SK-N-SH (cell line): Measurements from ENCODE around the gene EN1. TPM values are rescaled to one million over a fixed set of nuclear protein-coding genes. Genes with fewer than 3 reads are reported as not detected.

Source experiments
- CTCF ChIA-PET: fragments of 300-600, 350-600 bp; formaldehyde crosslinking; extraction: SDS; loops from one replicate; lab custom pipeline; 2021; lab: Yijun Ruan, JAX
- POLR2A ChIA-PET: fragments of 350-600 bp; sonication (Branson Sonifier 250); formaldehyde crosslinking; extraction: SDS; loops from one replicate; lab custom pipeline; 2020; ENCODE audit warnings: antibody characterized with exemption, inconsistent platforms; lab: Yijun Ruan, JAX
- DNase-seq: peaks from one replicate; pipeline ENCODE4 v3.0.0; 2012
- H2AFZ ChIP-seq: fragments of 200-600 bp; sonication (generic); 2 replicates; pipeline ENCODE4 v1.8.1; 2016; ENCODE audit warnings: antibody characterized with exemption, mild to moderate bottlenecking, low read depth
- H3F3A ChIP-seq: fragments of 200-600 bp; sonication (generic); replicated peaks from 2 replicates; pipeline ENCODE3; 2016; ENCODE audit warnings: antibody characterized with exemption, mild to moderate bottlenecking; ENCODE audit not compliant: insufficient read depth
- H3K27ac ChIP-seq, 2 experiments: fragments of 200-500 bp in 1 of 2; fragments of 200-600 bp in 1 of 2; sonication (Bioruptor generic) in 1 of 2; sonication (generic), shearing (Covaris generic) in 1 of 2; 2 replicates each; pipeline versions ENCODE4 v1.5.1 to v1.6.1; 2014 to 2016; ENCODE audit warnings: low read depth in 2 of 2, inconsistent platforms in 1 of 2, low read length in 1 of 2, mild to moderate bottlenecking in 1 of 2, mixed read lengths in 1 of 2
- H3K27me3 ChIP-seq: fragments of 200-600 bp; sonication (generic), shearing (Covaris generic); 2 replicates; pipeline ENCODE4 v1.6.1; 2016; ENCODE audit warnings: mixed run types; ENCODE audit not compliant: insufficient read depth
- H3K36me3 ChIP-seq, 2 experiments: fragments of 200-500 bp in 1 of 2; fragments of 200-600 bp in 1 of 2; sonication (Bioruptor generic) in 1 of 2; sonication (generic) in 1 of 2; replicated peaks in 1 of 2; 2 replicates each; pipeline versions ENCODE3 to v1.5.1; 2014 to 2016; ENCODE audit warnings: low read length in 1 of 2, mild to moderate bottlenecking in 1 of 2; ENCODE audit not compliant: insufficient read depth in 2 of 2, control insufficient read depth in 1 of 2
- H3K4me1 ChIP-seq, 2 experiments: fragments of 200-500 bp in 1 of 2; fragments of 200-600 bp in 1 of 2; sonication (Bioruptor generic) in 1 of 2; sonication (generic), shearing (Covaris generic) in 1 of 2; 2 replicates each; pipeline versions ENCODE4 v1.5.1 to v1.6.1; 2014 to 2016; ENCODE audit warnings: low read depth in 1 of 2, low read length in 1 of 2, mixed run types in 1 of 2; ENCODE audit not compliant: insufficient read depth in 2 of 2, control insufficient read depth in 1 of 2
- H3K4me2 ChIP-seq: fragments of 200-600 bp; sonication (generic), shearing (Covaris generic); 2 replicates; pipeline ENCODE4 v1.6.1; 2017; ENCODE audit warnings: mixed run types
- H3K4me3 ChIP-seq, 2 experiments: fragments of 200-500 bp in 1 of 2; fragments of 200-600 bp in 1 of 2; sonication (Bioruptor generic) in 1 of 2; sonication (generic), shearing (Covaris generic) in 1 of 2; 2 replicates each; pipeline versions ENCODE4 v1.5.1 to v1.8.1; 2014 to 2016; ENCODE audit warnings: low read depth in 2 of 2, inconsistent platforms in 1 of 2, low read length in 1 of 2, mild to moderate bottlenecking in 1 of 2, mixed read lengths in 1 of 2, moderate library complexity in 1 of 2
- H3K79me2 ChIP-seq: fragments of 200-600 bp; sonication (generic); 2 replicates; pipeline ENCODE4 v1.8.1; 2017; ENCODE audit warnings: mild to moderate bottlenecking; ENCODE audit not compliant: insufficient read depth
- H3K9ac ChIP-seq: fragments of 200-600 bp; sonication (generic); 2 replicates; pipeline ENCODE4 v1.6.1; 2017; ENCODE audit warnings: mixed run types
- H3K9me2 ChIP-seq: fragments of 200-600 bp; sonication (generic); 2 replicates; pipeline ENCODE4 v1.6.1; 2017; ENCODE audit warnings: mixed run types
- H3K9me3 ChIP-seq: fragments of 200-600 bp; sonication (generic); 2 replicates; pipeline ENCODE4 v1.6.1; 2017; ENCODE audit warnings: mixed run types, mild to moderate bottlenecking, moderate library complexity
- H4K20me1 ChIP-seq: fragments of 200-600 bp; sonication (generic); 2 replicates; pipeline ENCODE4 v1.6.1; 2017; ENCODE audit warnings: mild to moderate bottlenecking, mixed run types; ENCODE audit not compliant: insufficient read depth
- CTCF ChIP-seq: fragments of 200-600 bp; sonication (generic); IDR thresholded peaks from 2 replicates; pipeline ENCODE4 v1.6.1; 2017; ENCODE audit warnings: antibody characterized with exemption, mild to moderate bottlenecking, moderate library complexity
- ELF1 ChIP-seq: IDR thresholded peaks from 2 replicates; pipeline ENCODE4 v1.4.0; 2012
- EZH2phosphoT487 ChIP-seq: fragments of 200-600 bp; sonication (generic); IDR thresholded peaks from 2 replicates; pipeline ENCODE4 v1.6.1; 2017; ENCODE audit warnings: low read depth, mixed run types, mild to moderate bottlenecking, antibody characterized with exemption, moderate library complexity, borderline replicate concordance
- FOXM1 ChIP-seq: IDR thresholded peaks from 2 replicates; pipeline ENCODE4 v1.4.0; 2012; ENCODE audit warnings: low read depth, mild to moderate bottlenecking
- GABPA ChIP-seq: IDR thresholded peaks from 2 replicates; pipeline ENCODE4 v1.4.0; 2012; ENCODE audit warnings: low read depth, mild to moderate bottlenecking
- IRF3 ChIP-seq: fragments of 150-350 bp; IDR thresholded peaks from 2 replicates; pipeline ENCODE4 v1.6.1; 2016; ENCODE audit warnings: mild to moderate bottlenecking, low read depth, low read length
- MEF2A ChIP-seq: IDR thresholded peaks from 2 replicates; pipeline ENCODE4 v1.4.0; 2012; ENCODE audit warnings: low read depth, borderline replicate concordance
- NFIC ChIP-seq: IDR thresholded peaks from 2 replicates; pipeline ENCODE4 v1.4.0; 2012; ENCODE audit warnings: borderline replicate concordance
- NRF1 ChIP-seq: IDR thresholded peaks from 2 replicates; pipeline ENCODE4 v1.6.1; 2012; ENCODE audit warnings: low read depth, mild to moderate bottlenecking, low read length
- RAD21 ChIP-seq: IDR thresholded peaks from 2 replicates; pipeline ENCODE4 v1.6.1; 2012; ENCODE audit warnings: mild to moderate bottlenecking, low read length
- RCOR1 ChIP-seq: fragments of 150-350 bp; IDR thresholded peaks from 2 replicates; pipeline ENCODE4 v1.6.1; 2017; ENCODE audit warnings: antibody characterized with exemption, low read length
- RFX5 ChIP-seq: IDR thresholded peaks from 2 replicates; pipeline ENCODE4 v1.6.1; 2012; ENCODE audit warnings: mild to moderate bottlenecking, improper control_type of control experiment, low read length
- TCF12 ChIP-seq: IDR thresholded peaks from 2 replicates; pipeline ENCODE4 v1.4.0; 2012
- TEAD4 ChIP-seq: IDR thresholded peaks from 2 replicates; pipeline ENCODE4 v1.4.0; 2012; ENCODE audit warnings: mild to moderate bottlenecking, borderline replicate concordance; ENCODE audit not compliant: insufficient read depth
- USF2 ChIP-seq: fragments of 150-350 bp; IDR thresholded peaks from 2 replicates; pipeline ENCODE4 v1.6.1; 2017; ENCODE audit warnings: antibody characterized with exemption, low read length, low read depth, borderline replicate concordance
- YY1 ChIP-seq: IDR thresholded peaks from 2 replicates; pipeline ENCODE4 v1.4.0; 2012; ENCODE audit warnings: low read depth, mild to moderate bottlenecking
- WGBS: methylation state at CpG from one replicate; pipeline ENCODE4 v1.1.6; 2017; ENCODE audit warnings: low lambda C conversion rate; 5-methylcytosine and 5-hydroxymethylcytosine counted together
- polyA plus RNA-seq, 3 experiments: library from polyadenylated mRNA; depleted of rRNA; stranded (reverse); fragments of >200 nt; gene quantifications; 2 replicates each; pipeline ENCODE4 v1.2.3, GENCODE V29; 2012

The EN1 gene
- polyA plus RNA-seq, 1 of the 3 experiments (the other 2 are of a cell fraction), result not detected

GRCh38 chr2:118880501-118880900, 33.1 kb upstream of the EN1 start:
- WGBS, result 4% methylated on average over 4 of the region's 4 CpGs
- ChIA-PET CTCF (interaction anchor here (1.0 to 4.4 kb wide), 12 partner anchors 9 to 657 kb away, joined by 3 to 44 read pairs (median 5); partner anchors contain the start of gene EN1), POLR2A (no interaction called here)
- no peaks in the 10 kb centered on the region for H3F3A ChIP-seq
- H3K4me1 ChIP-seq, result peaks cover 0 to 4% of the 10 kb centered on the region in 2 experiments; a peak in 1 of 4 replicates
- H3K4me2 ChIP-seq, result no peak overlapping the region
- no peak for TF ChIP-seq RFX5
- no peak for TF ChIP-seq FOXM1
- TF ChIP-seq IRF3, result no peak
- no peak for TF ChIP-seq YY1
- H3K4me3 ChIP-seq, result no peak overlapping the region
- no peaks in the 10 kb centered on the region for H3K79me2 ChIP-seq
- no peak overlapping the region for H3K9ac ChIP-seq
- H4K20me1 ChIP-seq, result no peaks in the 10 kb centered on the region
- no peak for DNase-seq
- H3K9me3 ChIP-seq, result no peaks in the 10 kb centered on the region
- no peak overlapping the region for H3K27ac ChIP-seq
- 0 out of 2 replicates have a peak, but pooled peaks cover 7% of the 10 kb centered on the region for H3K27me3 ChIP-seq
- no peaks in the 10 kb centered on the region for H3K9me2 ChIP-seq
- no peak overlapping the region for H2AFZ ChIP-seq
- no peaks in the 10 kb centered on the region for H3K36me3 ChIP-seq

- no peaks in the 10 kb centered on the region for H4K20me1 ChIP-seq
- DNase-seq, result no peak
- H3K4me2 ChIP-seq, result no peak overlapping the region
- no peak overlapping the region for H3K4me3 ChIP-seq
- WGBS, result 11% methylated on average over 2 of the region's 2 CpGs
- POLR2A ChIA-PET, result no interaction called here
- H3K4me1 ChIP-seq, result peaks cover 0 to 4% of the 10 kb centered on the region in 2 experiments; a peak in 1 of 4 replicates
- H3K36me3 ChIP-seq, result no peaks in the 10 kb centered on the region
- no peak overlapping the region for H3K27ac ChIP-seq
- H3K27me3 ChIP-seq, result peaks cover 10% of the 10 kb centered on the region; the same call in 1 of the 2 replicates
- H3K9ac ChIP-seq, result no peak overlapping the region
- H2AFZ ChIP-seq, result no peak overlapping the region
- no peaks in the 10 kb centered on the region for H3K9me3 ChIP-seq
- no peaks in the 10 kb centered on the region for H3F3A ChIP-seq
- H3K9me2 ChIP-seq, result no peaks in the 10 kb centered on the region
- H3K79me2 ChIP-seq, result no peaks in the 10 kb centered on the region
- CTCF ChIA-PET, result no interaction called here
- TF ChIP-seq IRF3, result no peak
- no peak for TF ChIP-seq NRF1
- no peak for TF ChIP-seq NFIC
- TF ChIP-seq TEAD4, result no peak
- TF ChIP-seq GABPA, result no peak
- no peak for TF ChIP-seq RCOR1
- no peak for TF ChIP-seq USF2
- TF ChIP-seq ELF1, result no peak
- no peak for TF ChIP-seq TCF12
- TF ChIP-seq MEF2A, result no peak
- no peak for TF ChIP-seq EZH2phosphoT487
- no peak for TF ChIP-seq RAD21
- no peak for TF ChIP-seq CTCF
Observed at GRCh38 chr2:118878531-118879149, 31.2 kb upstream of the EN1 start.
